IPS-NIHi7 (cell line): ENCODE data around the gene CDH4.

Experiments used
- DNase-seq: peaks from one replicate; pipeline ENCODE4 v3.0.0; 2012; ENCODE audit warnings: mixed read lengths; ENCODE audit errors: extremely low spot score

The CDH4 gene

GRCh38 chr20:61535091-61535490 is 283.0 kb downstream of the CDH4 start:
- DNase-seq = no peak

GRCh38 chr20:61535536-61535935 is 283.5 kb downstream of the CDH4 start:
- no peak for DNase-seq

- DNase-seq = no peak
Measured at GRCh38 chr20:61535956-61536355, 283.9 kb downstream of the CDH4 start.

- DNase-seq = no peak
Measured at GRCh38 chr20:61536671-61537070, 284.6 kb downstream of the CDH4 start.

- DNase-seq = no peak
Measured at GRCh38 chr20:61537239-61538182, 285.4 kb downstream of the CDH4 start.

- DNase-seq = no peak
Measured at GRCh38 chr20:61538183-61538942, 286.3 kb downstream of the CDH4 start.

GRCh38 chr20:61538943-61539265 is 286.8 kb downstream of the CDH4 start:
- DNase-seq = no peak

GRCh38 chr20:61539706-61540360 is 287.8 kb downstream of the CDH4 start:
- DNase-seq = no peak

- no peak for DNase-seq
Measured at GRCh38 chr20:61541537-61541936, 289.5 kb downstream of the CDH4 start.

- no peak for DNase-seq
Measured at GRCh38 chr20:61543086-61543485, 291.0 kb downstream of the CDH4 start.

- DNase-seq = no peak
Measured at GRCh38 chr20:61543931-61544745, 292.1 kb downstream of the CDH4 start.

GRCh38 chr20:61544910-61545889 is 293.1 kb downstream of the CDH4 start:
- no peak for DNase-seq

- no peak for DNase-seq
Measured at GRCh38 chr20:61546641-61547040, 294.6 kb downstream of the CDH4 start.

GRCh38 chr20:61548069-61548468 is 296.0 kb downstream of the CDH4 start:
- no peak for DNase-seq

GRCh38 chr20:61549865-61550264 is 297.8 kb downstream of the CDH4 start:
- no peak for DNase-seq

- no peak for DNase-seq
Measured at GRCh38 chr20:61551401-61551800, 299.3 kb downstream of the CDH4 start.

GRCh38 chr20:61554617-61555016 is 302.6 kb downstream of the CDH4 start:
- no peak for DNase-seq

- DNase-seq = no peak
Measured at GRCh38 chr20:61555566-61555965, 303.5 kb downstream of the CDH4 start.

GRCh38 chr20:61556111-61556510 is 304.1 kb downstream of the CDH4 start:
- no peak for DNase-seq

GRCh38 chr20:61556673-61557072 is 304.6 kb downstream of the CDH4 start:
- no peak for DNase-seq
